Smooth muscle cell of the brain vasculature (primary cell): Measurements from ENCODE around the gene KIF26B.
A peak's percentile ranks its signal among the peaks of the same experiment; 100 is the strongest.
"Not testable (repeated sequence)": the region's sequence is repeated elsewhere in the genome, so short reads cannot be mapped to it uniquely, and the experiment has no call there.

Source experiments
- DNase-seq: peaks from one replicate; pipeline ENCODE4 v3.0.0-alpha.2; 2012; ENCODE audit warnings: low read depth, low spot score

Gene KIF26B

GRCh38 chr1:245355851-245356630, 201.3 kb downstream of the KIF26B start:
- DNase-seq, result not testable (repeated sequence)

- no peak for DNase-seq
Observed at GRCh38 chr1:245356891-245357585, 202.3 kb downstream of the KIF26B start.

- not testable (repeated sequence) for DNase-seq
Observed at GRCh38 chr1:245359101-245359680, 204.4 kb downstream of the KIF26B start.

- DNase-seq, result no peak
Observed at GRCh38 chr1:245361065-245361464, 206.3 kb downstream of the KIF26B start.

- no peak for DNase-seq
Observed at GRCh38 chr1:245361951-245362350, 207.2 kb downstream of the KIF26B start.

- DNase-seq, result peak; percentile 0
Observed at GRCh38 chr1:245363461-245364200, 208.8 kb downstream of the KIF26B start.

- DNase-seq, result no peak
Observed at GRCh38 chr1:245365095-245366020, 210.6 kb downstream of the KIF26B start.

GRCh38 chr1:245366886-245367285, 212.1 kb downstream of the KIF26B start:
- no peak for DNase-seq

GRCh38 chr1:245370175-245370825, 215.5 kb downstream of the KIF26B start:
- no peak for DNase-seq

GRCh38 chr1:245370905-245371581, 216.3 kb downstream of the KIF26B start:
- DNase-seq, result no peak

GRCh38 chr1:245373131-245373530, 218.3 kb downstream of the KIF26B start:
- no peak for DNase-seq

GRCh38 chr1:245375789-245376460, 221.1 kb downstream of the KIF26B start:
- DNase-seq, result no peak

GRCh38 chr1:245377854-245378253, 223.1 kb downstream of the KIF26B start:
- DNase-seq, result no peak

- no peak for DNase-seq
Observed at GRCh38 chr1:245378311-245378722, 223.5 kb downstream of the KIF26B start.

GRCh38 chr1:245378745-245379144, 224.0 kb downstream of the KIF26B start:
- no peak for DNase-seq

- DNase-seq, result peak; percentile 1
Observed at GRCh38 chr1:245380790-245381535, 226.2 kb downstream of the KIF26B start.

GRCh38 chr1:245382981-245383380, 228.2 kb downstream of the KIF26B start:
- no peak for DNase-seq
